ENCODE measurements around the gene TMC8.

GRCh38 chr17:78144147-78144719 is 13.7 kb downstream of the TMC8 start:
- TF ChIP-seq CTCF (IDR thresholded peaks at IDR 0.05; ENCODE audit: low read depth, low read length) (no peak), EZH2phosphoT487 (IDR thresholded peaks at IDR 0.05; ENCODE audit: low read depth) (no peak)

Measured in OCI-LY3 (cell line).